Mesenchymal stem cell (in vitro differentiated cells and primary cell): ENCODE measurements around the gene ACTR8.

Experiments
- DNase-seq: peaks from one replicate; pipeline ENCODE4 v3.0.0-alpha.2; 2013
- H2AFZ ChIP-seq: one replicate; pipeline ENCODE4 v1.6.1; 2013; ENCODE audit warnings: low read depth, mild to moderate bottlenecking, control low read depth, inconsistent platforms, low read length, moderate library complexity
- H2AK5ac ChIP-seq: 2 replicates; pipeline ENCODE4 v1.6.1; 2013; ENCODE audit warnings: low read length, moderate library complexity, mild to moderate bottlenecking, inconsistent platforms; ENCODE audit not compliant: severe bottlenecking
- H2BK120ac ChIP-seq: one replicate; pipeline ENCODE4 v1.6.1; 2013; ENCODE audit warnings: low read depth, mild to moderate bottlenecking, inconsistent platforms, low read length, moderate library complexity
- H2BK12ac ChIP-seq, 2 experiments: one replicate each; pipeline ENCODE4 v1.6.1; 2013; ENCODE audit warnings: inconsistent platforms in 2 of 2, low read length in 2 of 2, mild to moderate bottlenecking in 2 of 2, moderate library complexity in 2 of 2, control low read depth in 1 of 2
- H2BK15ac ChIP-seq: one replicate; pipeline ENCODE4 v1.6.1; 2013; ENCODE audit warnings: mild to moderate bottlenecking, low read depth, inconsistent platforms; ENCODE audit not compliant: poor library complexity, severe bottlenecking
- H2BK5ac ChIP-seq: 2 replicates; pipeline ENCODE4 v1.6.1; 2013; ENCODE audit warnings: low read depth, mild to moderate bottlenecking, low read length, control low read depth, inconsistent platforms; ENCODE audit not compliant: poor library complexity, severe bottlenecking
- H3K14ac ChIP-seq, 2 experiments: one replicate each; pipeline ENCODE4 v1.6.1; 2013; ENCODE audit warnings: inconsistent platforms in 2 of 2, low read length in 2 of 2, control low read depth in 1 of 2, mild to moderate bottlenecking in 1 of 2, moderate library complexity in 1 of 2
- H3K18ac ChIP-seq, 2 experiments: one replicate each; pipeline ENCODE4 v1.6.1; 2013; ENCODE audit warnings: inconsistent platforms in 2 of 2, low read length in 2 of 2, control low read depth in 1 of 2, low read depth in 1 of 2, mild to moderate bottlenecking in 1 of 2
- H3K23ac ChIP-seq, 2 experiments: one replicate each; pipeline ENCODE4 v1.6.1; 2013; ENCODE audit warnings: inconsistent platforms in 2 of 2, low read length in 2 of 2, mild to moderate bottlenecking in 2 of 2, moderate library complexity in 2 of 2, control low read depth in 1 of 2
- H3K27ac ChIP-seq: 2 replicates; pipeline ENCODE4 v1.5.1; 2013; ENCODE audit warnings: mild to moderate bottlenecking, moderate library complexity, low read length, control low read depth, inconsistent platforms; ENCODE audit not compliant: poor library complexity, severe bottlenecking
- H3K27me3 ChIP-seq, 2 experiments: 2 replicates each; pipeline versions ENCODE4 v1.6.1 to v1.7.0; 2013; ENCODE audit warnings: low read length in 2 of 2, mild to moderate bottlenecking in 2 of 2, moderate library complexity in 2 of 2, control low read depth in 1 of 2, inconsistent platforms in 1 of 2; ENCODE audit not compliant: control insufficient read depth in 1 of 2, insufficient read depth in 1 of 2
- H3K36me3 ChIP-seq, 2 experiments: 2 replicates each; pipeline versions ENCODE4 v1.6.1 to v1.7.0; 2013; ENCODE audit warnings: low read length in 2 of 2, control low read depth in 1 of 2, inconsistent platforms in 1 of 2, low read depth in 1 of 2, mild to moderate bottlenecking in 1 of 2; ENCODE audit not compliant: insufficient read depth in 2 of 2, control insufficient read depth in 1 of 2
- H3K4ac ChIP-seq, 2 experiments: one replicate each; pipeline ENCODE4 v1.6.1; 2013; ENCODE audit warnings: inconsistent platforms in 2 of 2, low read length in 2 of 2, mild to moderate bottlenecking in 2 of 2, moderate library complexity in 2 of 2, control low read depth in 1 of 2, low read depth in 1 of 2
- H3K4me1 ChIP-seq: 2 replicates; pipeline ENCODE4 v1.6.1; 2013; ENCODE audit warnings: low read depth, low read length, control low read depth; ENCODE audit not compliant: control insufficient read depth, insufficient read depth
- H3K4me2 ChIP-seq: 2 replicates; pipeline ENCODE4 v1.6.1; 2013; ENCODE audit warnings: low read length, mild to moderate bottlenecking, inconsistent platforms; ENCODE audit not compliant: poor library complexity, severe bottlenecking
- H3K4me3 ChIP-seq, 2 experiments: 2 replicates each; pipeline versions ENCODE4 v1.5.1 to v1.7.0; 2013; ENCODE audit warnings: low read length in 2 of 2, mild to moderate bottlenecking in 2 of 2, control low read depth in 1 of 2, low read depth in 1 of 2; ENCODE audit not compliant: insufficient read depth in 1 of 2
- H3K79me1 ChIP-seq: replicated peaks from 2 replicates; pipeline ENCODE4 v1.6.1; 2013; ENCODE audit warnings: mild to moderate bottlenecking, control low read depth, low read length, inconsistent platforms; ENCODE audit not compliant: poor library complexity, severe bottlenecking
- H3K9ac ChIP-seq: 2 replicates; pipeline ENCODE4 v1.7.0; 2013; ENCODE audit warnings: mild to moderate bottlenecking, low read length, moderate library complexity
- H3K9me3 ChIP-seq: 2 replicates; pipeline ENCODE4 v1.7.0; 2013; ENCODE audit warnings: mild to moderate bottlenecking, low read length; ENCODE audit not compliant: control insufficient read depth
- H4K8ac ChIP-seq: one replicate; pipeline ENCODE4 v1.6.1; 2013; ENCODE audit warnings: inconsistent platforms, mild to moderate bottlenecking, low read length, moderate library complexity
- H4K91ac ChIP-seq: one replicate; pipeline ENCODE4 v1.6.1; 2013; ENCODE audit warnings: mild to moderate bottlenecking, low read length, inconsistent platforms
- WGBS: methylation state at CpG from one replicate; pipeline ENCODE4 v1.1.7; 2013; ENCODE audit warnings: mixed read lengths; 5-methylcytosine and 5-hydroxymethylcytosine counted together

ACTR8 gene

DNA sequence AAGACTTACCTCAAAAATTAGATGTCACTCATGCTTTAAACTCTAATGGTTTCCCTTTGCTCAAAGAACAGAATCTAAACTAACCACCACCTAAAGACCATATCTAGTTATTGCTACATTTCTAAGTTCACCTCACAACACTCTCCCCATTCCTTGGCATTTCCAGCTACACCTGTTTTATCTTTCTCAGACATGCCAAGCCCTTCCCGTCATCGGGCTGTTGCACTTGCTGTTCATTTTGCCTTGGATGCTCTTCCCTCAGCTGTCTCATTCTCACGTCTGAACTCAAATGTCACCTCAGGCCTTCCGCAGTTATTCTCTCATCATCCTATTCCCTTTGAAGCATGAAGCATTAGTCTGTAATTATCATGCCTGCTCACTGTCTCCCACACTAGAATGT is 1.1 kb upstream of the ACTR8 start:
- Histone ChIP-seq H3K9me3 (no peaks in the 10 kb centered on the region), H3K4me3 (no peak overlapping the region), H3K79me1 (peaks cover 13% of the 10 kb centered on the region), H2BK120ac (no peak overlapping the region), H2AFZ (no peak overlapping the region), H3K14ac (no peak overlapping the region), H3K27me3 (no peaks in the 10 kb centered on the region), H2BK12ac (no peak overlapping the region), H3K4me1 (peaks cover 6% of the 10 kb centered on the region), H4K8ac (no peak overlapping the region), H3K36me3 (peaks cover 10 to 63% of the 10 kb centered on the region in 2 experiments), H4K91ac (no peak overlapping the region), H2BK15ac (no peak overlapping the region), H3K23ac (no peak overlapping the region), H3K18ac (no peak overlapping the region), H2BK5ac (no peak overlapping the region), H3K4ac (no peak overlapping the region), H3K4me2 (no peak overlapping the region), H2AK5ac (no peak overlapping the region), H3K27ac (no peak overlapping the region), H3K9ac (no peak overlapping the region)
- WGBS = 94% methylated on average over 4 of the region's 4 CpGs
- DNase-seq = no peak

DNA sequence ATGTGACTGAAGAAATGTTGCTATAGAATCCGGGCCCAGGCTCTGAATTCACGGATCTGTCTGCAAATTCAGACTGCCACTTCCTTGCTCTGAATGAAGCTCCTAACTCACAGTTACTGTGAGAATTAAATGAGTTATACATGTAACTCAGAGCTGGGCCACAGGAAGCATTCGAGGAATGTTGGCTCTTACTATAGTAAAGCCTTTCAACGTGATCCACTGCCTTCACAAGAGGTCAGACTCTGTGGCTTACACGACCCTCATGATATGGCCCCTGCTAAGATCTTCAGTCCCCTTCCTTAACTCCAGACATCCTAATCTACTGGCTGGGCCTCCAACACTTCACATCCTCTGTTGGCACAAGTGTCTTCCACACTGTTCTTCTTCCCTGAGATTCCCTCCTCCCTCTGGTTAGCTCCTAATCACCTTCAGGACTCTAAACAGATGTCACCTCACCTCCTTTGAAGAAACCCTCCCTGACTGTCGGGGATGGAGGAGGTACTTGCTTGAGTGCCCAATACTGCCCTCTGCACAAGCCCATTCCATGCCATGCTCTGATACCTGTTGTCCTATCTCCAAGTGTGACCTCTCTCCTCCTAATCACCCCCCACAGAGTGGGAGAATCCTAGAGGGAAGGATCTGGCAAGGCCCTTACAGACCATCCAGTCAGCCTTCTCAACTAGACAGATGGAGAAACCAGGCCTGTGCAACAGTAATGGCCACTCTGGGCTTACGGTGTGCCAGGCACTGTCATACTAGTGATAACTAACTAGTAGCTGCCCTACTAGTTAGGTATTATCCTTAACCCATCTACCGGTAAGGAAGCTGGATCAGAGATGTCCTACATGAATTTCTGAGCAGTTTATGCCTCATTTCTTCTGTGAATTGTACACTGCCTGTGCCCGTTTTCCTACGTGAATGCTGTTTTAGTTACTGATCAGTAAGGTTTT is 1.3 kb downstream of the ACTR8 start:
- Histone ChIP-seq H2AK5ac (peak overlapping the region; percentile 60), H2BK15ac (no peak overlapping the region), H3K4me2 (peak overlapping the region; percentile 78), H3K36me3 (peaks cover 17 to 71% of the 10 kb centered on the region in 2 experiments), H3K79me1 (peaks cover 12% of the 10 kb centered on the region), H3K4me3 (peak overlapping the region; percentile 15 to 95), H2AFZ (no peak overlapping the region), H3K27me3 (no peaks in the 10 kb centered on the region), H4K8ac (peak overlapping the region; percentile 28), H2BK120ac (no peak overlapping the region), H3K14ac (peak overlapping the region in 1 of 2 experiments; percentile 77), H3K27ac (peak overlapping the region; percentile 55), H2BK12ac (peak overlapping the region in 1 of 2 experiments; percentile 37), H2BK5ac (no peak overlapping the region), H3K18ac (peak overlapping the region in 1 of 2 experiments; percentile 55), H3K4me1 (peaks cover 6% of the 10 kb centered on the region), H3K9ac (peak overlapping the region; percentile 97), H3K23ac (peak overlapping the region in 1 of 2 experiments; percentile 96), H3K4ac (peak overlapping the region in 1 of 2 experiments; percentile 69), H4K91ac (peak overlapping the region; percentile 4), H3K9me3 (no peaks in the 10 kb centered on the region)
- DNase-seq = peak; percentile 38
- 67% methylated on average over 10 of the region's 10 CpGs for WGBS

DNA sequence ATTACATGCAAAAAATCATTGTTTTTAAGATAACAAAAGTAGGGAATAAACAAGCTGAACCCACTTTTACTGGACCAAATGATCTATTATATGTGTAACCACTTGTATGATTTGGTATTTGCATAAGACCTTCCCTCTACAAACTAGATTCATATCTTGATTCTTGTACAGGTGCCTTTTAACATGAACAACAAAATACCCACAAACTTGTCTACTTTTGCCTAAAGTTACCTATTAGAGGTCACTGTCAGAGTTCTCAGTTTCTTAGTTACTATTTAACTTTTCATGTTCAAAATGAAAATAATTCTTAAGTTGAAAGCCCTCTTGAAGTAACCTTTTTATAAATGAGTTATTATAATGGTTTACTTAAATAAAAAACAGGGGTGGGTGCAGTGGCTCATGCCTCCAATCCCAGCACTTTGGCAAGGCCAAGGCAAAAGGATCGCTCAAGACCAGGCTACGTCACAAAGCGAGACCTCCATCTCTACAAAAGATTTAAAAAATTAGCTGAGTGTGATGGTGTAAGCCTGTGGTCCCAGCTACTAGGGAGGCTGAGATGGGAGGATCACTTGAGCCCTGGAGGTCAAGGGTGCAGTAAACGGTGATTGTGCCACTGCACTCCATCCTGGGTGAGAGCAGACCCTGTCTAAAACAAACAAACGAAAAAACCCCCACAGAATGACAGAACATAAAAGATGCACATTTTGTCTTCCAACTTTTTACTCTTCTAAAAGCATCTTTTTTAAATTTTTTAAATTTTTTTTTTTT is 16.0 kb downstream of the ACTR8 start:
- H2BK12ac ChIP-seq = no peak overlapping the region
- 86% methylated on average over 1 of the region's 5 CpGs for WGBS
- H3K14ac ChIP-seq = no peak overlapping the region
- DNase-seq = no peak
- no peak overlapping the region for H4K91ac ChIP-seq
- no peaks in the 10 kb centered on the region for H3K4me1 ChIP-seq
- H2BK15ac ChIP-seq = no peak overlapping the region
- H3K4me2 ChIP-seq = no peak overlapping the region
- H2AK5ac ChIP-seq = no peak overlapping the region
- H2BK5ac ChIP-seq = no peak overlapping the region
- no peak overlapping the region for H3K4ac ChIP-seq
- H2BK120ac ChIP-seq = no peak overlapping the region
- no peak overlapping the region for H3K18ac ChIP-seq
- H3K27ac ChIP-seq = no peak overlapping the region
- H3K4me3 ChIP-seq = no peak overlapping the region
- no peaks in the 10 kb centered on the region for H3K9me3 ChIP-seq
- H3K36me3 ChIP-seq = peaks cover 41 to 92% of the 10 kb centered on the region in 2 experiments
- H3K9ac ChIP-seq = no peak overlapping the region
- no peak overlapping the region for H2AFZ ChIP-seq
- H3K23ac ChIP-seq = no peak overlapping the region
- H3K79me1 ChIP-seq = peaks cover 19% of the 10 kb centered on the region
- H4K8ac ChIP-seq = no peak overlapping the region
- H3K27me3 ChIP-seq = no peaks in the 10 kb centered on the region

DNA sequence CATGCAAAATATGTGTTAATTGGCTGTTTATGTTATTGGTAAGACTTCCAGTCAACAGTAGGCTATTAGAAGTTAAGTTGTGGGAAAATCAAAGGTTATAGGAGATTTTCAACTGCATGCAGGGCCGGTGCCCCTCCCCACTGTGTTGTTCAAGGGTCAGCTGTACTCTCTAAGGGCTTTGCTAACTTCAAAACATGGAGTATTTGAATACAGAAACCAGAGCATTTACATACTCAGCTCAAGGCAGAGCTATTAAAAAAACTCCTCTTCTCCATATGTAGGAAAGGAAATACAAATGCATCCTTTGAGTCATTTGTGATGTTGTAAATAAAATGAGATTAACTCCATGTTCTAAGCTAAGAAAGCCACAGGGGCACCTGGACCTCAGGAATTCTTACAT is 18.8 kb downstream of the ACTR8 start:
- H3K27me3 ChIP-seq = no peaks in the 10 kb centered on the region
- 100% methylated on average over 1 of the region's 1 CpG for WGBS
- no peak overlapping the region for H3K4ac ChIP-seq
- H3K79me1 ChIP-seq = peaks cover 9% of the 10 kb centered on the region
- no peak overlapping the region for H2BK5ac ChIP-seq
- DNase-seq = no peak
- H3K23ac ChIP-seq = no peak overlapping the region
- H2AFZ ChIP-seq = no peak overlapping the region
- H3K4me2 ChIP-seq = no peak overlapping the region
- H3K27ac ChIP-seq = no peak overlapping the region
- H2BK12ac ChIP-seq = no peak overlapping the region
- H3K36me3 ChIP-seq = peaks cover 28 to 81% of the 10 kb centered on the region in 2 experiments
- H3K4me3 ChIP-seq = no peak overlapping the region
- no peak overlapping the region for H3K14ac ChIP-seq
- no peak overlapping the region for H2BK120ac ChIP-seq
- H3K18ac ChIP-seq = no peak overlapping the region
- H3K9me3 ChIP-seq = no peaks in the 10 kb centered on the region
- H2BK15ac ChIP-seq = no peak overlapping the region
- no peak overlapping the region for H4K91ac ChIP-seq
- H4K8ac ChIP-seq = no peak overlapping the region
- H3K4me1 ChIP-seq = peaks cover 3% of the 10 kb centered on the region
- no peak overlapping the region for H2AK5ac ChIP-seq
- H3K9ac ChIP-seq = no peak overlapping the region
